ENCODE results near the gene ATP11A. TPM values are rescaled to one million over a fixed set of nuclear protein-coding genes. Genes with fewer than 3 reads are reported as not detected.

The ATP11A gene
- total RNA-seq, 1 donor from 2014 or later, result 109 TPM

GRCh38 chr13:112716841-112717520 lies 27.1 kb downstream of the ATP11A start:
- peak overlapping the region; percentile 80 for H3K27ac Mint-ChIP-seq

GRCh38 chr13:112718318-112718717 lies 28.5 kb downstream of the ATP11A start:
- no peak for DNase-seq (ENCODE audit: low spot score, unreplicated experiment)
- H3K27ac Mint-ChIP-seq, result no peak overlapping the region
- no peaks in the 10 kb centered on the region for H3K27me3 Mint-ChIP-seq
- TF ChIP-seq, protein P1, sequence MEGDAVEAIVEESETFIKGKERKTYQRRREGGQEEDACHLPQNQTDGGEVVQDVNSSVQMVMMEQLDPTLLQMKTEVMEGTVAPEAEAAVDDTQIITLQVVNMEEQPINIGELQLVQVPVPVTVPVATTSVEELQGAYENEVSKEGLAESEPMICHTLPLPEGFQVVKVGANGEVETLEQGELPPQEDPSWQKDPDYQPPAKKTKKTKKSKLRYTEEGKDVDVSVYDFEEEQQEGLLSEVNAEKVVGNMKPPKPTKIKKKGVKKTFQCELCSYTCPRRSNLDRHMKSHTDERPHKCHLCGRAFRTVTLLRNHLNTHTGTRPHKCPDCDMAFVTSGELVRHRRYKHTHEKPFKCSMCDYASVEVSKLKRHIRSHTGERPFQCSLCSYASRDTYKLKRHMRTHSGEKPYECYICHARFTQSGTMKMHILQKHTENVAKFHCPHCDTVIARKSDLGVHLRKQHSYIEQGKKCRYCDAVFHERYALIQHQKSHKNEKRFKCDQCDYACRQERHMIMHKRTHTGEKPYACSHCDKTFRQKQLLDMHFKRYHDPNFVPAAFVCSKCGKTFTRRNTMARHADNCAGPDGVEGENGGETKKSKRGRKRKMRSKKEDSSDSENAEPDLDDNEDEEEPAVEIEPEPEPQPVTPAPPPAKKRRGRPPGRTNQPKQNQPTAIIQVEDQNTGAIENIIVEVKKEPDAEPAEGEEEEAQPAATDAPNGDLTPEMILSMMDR (IDR thresholded peaks at IDR 0.05; ENCODE audit: unreplicated experiment), result no peak
- H3K9me3 Mint-ChIP-seq (ENCODE audit: low read depth), result peaks cover 9% of the 10 kb centered on the region
- H3K4me1 Mint-ChIP-seq (ENCODE audit: low read depth), result peaks cover 74% of the 10 kb centered on the region
- no peak overlapping the region for H3K4me3 Mint-ChIP-seq (ENCODE audit: low read depth)
- peaks cover 19% of the 10 kb centered on the region for H3K36me3 Mint-ChIP-seq (ENCODE audit: insufficient read depth)

More at GRCh38 chr13:112716841-112717520, 27.1 kb downstream of the ATP11A start:
- no peak for DNase-seq (ENCODE audit: low spot score, unreplicated experiment)
- no peak overlapping the region for H3K4me3 Mint-ChIP-seq (ENCODE audit: low read depth)
- H3K9me3 Mint-ChIP-seq (ENCODE audit: low read depth), result peaks cover 9% of the 10 kb centered on the region
- H3K27me3 Mint-ChIP-seq, result no peaks in the 10 kb centered on the region
- TF ChIP-seq, protein P1 (IDR thresholded peaks at IDR 0.05; ENCODE audit: unreplicated experiment), result no peak
- peaks cover 75% of the 10 kb centered on the region for H3K4me1 Mint-ChIP-seq (ENCODE audit: low read depth)
- H3K36me3 Mint-ChIP-seq (ENCODE audit: insufficient read depth), result peaks cover 16% of the 10 kb centered on the region

DNA sequence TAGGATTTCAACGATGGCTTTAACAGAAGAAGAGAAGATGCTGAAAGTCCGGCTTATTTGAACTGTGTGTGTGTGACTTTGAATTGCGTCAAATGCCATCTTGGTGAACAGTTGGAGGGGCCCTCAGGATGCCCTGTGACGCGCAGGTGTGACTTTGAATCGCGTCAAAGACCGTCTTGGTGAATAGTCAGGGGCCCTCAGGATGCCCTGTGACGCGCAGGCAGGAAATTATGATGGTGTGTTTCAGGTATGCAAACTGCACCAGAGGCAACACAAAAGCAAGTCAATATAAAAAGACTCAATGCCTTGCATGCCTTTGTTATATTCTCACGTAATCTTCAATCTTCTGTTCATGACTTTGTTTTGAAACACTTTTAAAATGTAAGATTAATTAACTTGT lies 29.2 kb downstream of the ATP11A start:
- no peaks in the 10 kb centered on the region for H3K27me3 Mint-ChIP-seq
- no peak overlapping the region for H3K4me3 Mint-ChIP-seq (ENCODE audit: low read depth)
- peak overlapping the region; percentile 82 for H3K27ac Mint-ChIP-seq
- H3K36me3 Mint-ChIP-seq (ENCODE audit: insufficient read depth), result peaks cover 19% of the 10 kb centered on the region
- no peak for DNase-seq (ENCODE audit: low spot score, unreplicated experiment)
- H3K4me1 Mint-ChIP-seq (ENCODE audit: low read depth), result peaks cover 73% of the 10 kb centered on the region
- TF ChIP-seq, protein P1 (IDR thresholded peaks at IDR 0.05; ENCODE audit: unreplicated experiment), result no peak
- H3K9me3 Mint-ChIP-seq (ENCODE audit: low read depth), result peaks cover 9% of the 10 kb centered on the region

- peaks cover 69% of the 10 kb centered on the region for H3K4me1 Mint-ChIP-seq (ENCODE audit: low read depth)
- peaks cover 18% of the 10 kb centered on the region for H3K36me3 Mint-ChIP-seq (ENCODE audit: insufficient read depth)
- H3K4me3 Mint-ChIP-seq (ENCODE audit: low read depth), result no peak overlapping the region
- no peaks in the 10 kb centered on the region for H3K27me3 Mint-ChIP-seq
- TF ChIP-seq, protein P1 (IDR thresholded peaks at IDR 0.05; ENCODE audit: unreplicated experiment), result no peak
- peak overlapping the region; percentile 82 for H3K27ac Mint-ChIP-seq
- peaks cover 8% of the 10 kb centered on the region for H3K9me3 Mint-ChIP-seq (ENCODE audit: low read depth)
- no peak for DNase-seq (ENCODE audit: low spot score, unreplicated experiment)
Observed at GRCh38 chr13:112719556-112719955, 29.7 kb downstream of the ATP11A start.

- Mint-ChIP-seq H3K27me3 (no peaks in the 10 kb centered on the region), H3K36me3 (ENCODE audit: insufficient read depth) (peaks cover 15% of the 10 kb centered on the region), H3K9me3 (ENCODE audit: low read depth) (peaks cover 3% of the 10 kb centered on the region), H3K4me1 (ENCODE audit: low read depth) (peaks cover 64% of the 10 kb centered on the region), H3K4me3 (ENCODE audit: low read depth) (no peak overlapping the region), H3K27ac (peak overlapping the region; percentile 94)
- TF ChIP-seq, protein P1 (IDR thresholded peaks at IDR 0.05; ENCODE audit: unreplicated experiment), result no peak
- DNase-seq (ENCODE audit: low spot score, unreplicated experiment), result no peak
Observed at GRCh38 chr13:112720251-112720650, 30.4 kb downstream of the ATP11A start.
